T-cell (primary cell): ENCODE measurements around the gene CD59. TPM values are rescaled to one million over a fixed set of nuclear protein-coding genes. Genes with fewer than 3 reads are reported as not detected.

Experiments
- ATAC-seq, 4 experiments: fragments of 200-7000 bp in 3 of 4; fragments of 150-1000 bp in 1 of 4; cut with Tn5 transposase; replicated peaks in 1 of 4; 1 replicate in 3 of 4; 2 replicates in 1 of 4; pipeline ENCODE4 v1.10.0; 2021; ENCODE audit warnings: moderate library complexity in 3 of 4, mild to moderate bottlenecking in 2 of 4, moderate number of reproducible peaks in 1 of 4
- CTCF ChIA-PET, 2 donors: fragments of 300-600 bp; sonication (Branson Sonifier 250); formaldehyde crosslinking; loops; one replicate each; lab custom pipeline; 2022; ENCODE audit warnings: antibody characterized with exemption in 2 of 2; lab: Charles Lee
- POLR2A ChIA-PET, 2 donors: fragments of 300-600 bp; sonication (Branson Sonifier 250); formaldehyde crosslinking; loops; one replicate each; lab custom pipeline; 2022; ENCODE audit warnings: antibody characterized with exemption in 2 of 2; lab: Charles Lee
- DNase-seq, 35 experiments: peaks; one replicate each; pipeline versions ENCODE4 v3.0.0 to v3.0.0-alpha.2; 2013 to 2023
- H3K27ac ChIP-seq: one replicate; pipeline ENCODE4 v1.5.1; 2013; ENCODE audit warnings: low read length
- H3K27me3 ChIP-seq, 2 experiments: replicated peaks in 1 of 2; 1 replicate in 1 of 2; 2 replicates in 1 of 2; pipeline versions ENCODE4 v1.6.1 to v1.7.0; 2013; ENCODE audit warnings: low read length in 1 of 2, mixed read lengths in 1 of 2; ENCODE audit not compliant: control insufficient read depth in 2 of 2, insufficient read depth in 2 of 2; ENCODE audit errors: extremely low read depth in 1 of 2
- H3K36me3 ChIP-seq, 2 donors: 1 replicate in 1 of 2; 2 replicates in 1 of 2; pipeline versions ENCODE4 v1.6.1 to v1.7.0; 2013; ENCODE audit warnings: low read length in 1 of 2; ENCODE audit not compliant: control insufficient read depth in 2 of 2, insufficient read depth in 1 of 2; ENCODE audit errors: extremely low read depth in 1 of 2
- H3K4me1 ChIP-seq, 2 experiments: 1 replicate in 1 of 2; 2 replicates in 1 of 2; pipeline versions ENCODE4 v1.6.1 to v1.7.0; 2013; ENCODE audit warnings: low read length in 2 of 2, mixed read lengths in 1 of 2; ENCODE audit not compliant: insufficient read depth in 2 of 2, control insufficient read depth in 1 of 2; ENCODE audit errors: extremely low read depth in 1 of 2
- H3K4me3 ChIP-seq, 2 donors: 1 replicate in 1 of 2; 2 replicates in 1 of 2; pipeline versions ENCODE4 v1.5.1 to v1.7.0; 2013; ENCODE audit warnings: mild to moderate bottlenecking in 2 of 2, low read length in 1 of 2, moderate library complexity in 1 of 2; ENCODE audit not compliant: control insufficient read depth in 1 of 2; ENCODE audit errors: extremely low read depth in 1 of 2
- H3K9me3 ChIP-seq: 2 replicates; pipeline ENCODE4 v1.7.0; 2013
- H3K27ac Mint-ChIP-seq, 2 donors: one replicate each; pipeline ENCODE4 v1.8.0; 2020 to 2021; ENCODE audit warnings: mild to moderate bottlenecking in 2 of 2, mixed read lengths in 2 of 2
- H3K27me3 Mint-ChIP-seq, 2 donors: one replicate each; pipeline ENCODE4 v1.8.0; 2021 to 2022; ENCODE audit warnings: mixed read lengths in 2 of 2
- H3K36me3 Mint-ChIP-seq: one replicate; pipeline ENCODE4 v1.8.0; 2021; ENCODE audit warnings: mixed read lengths
- H3K4me1 Mint-ChIP-seq, 3 donors: one replicate each; pipeline ENCODE4 v1.8.0; 2020 to 2022; ENCODE audit warnings: mixed read lengths in 3 of 3, mild to moderate bottlenecking in 1 of 3
- H3K4me3 Mint-ChIP-seq, 3 donors: one replicate each; pipeline ENCODE4 v1.8.0; 2020 to 2022; ENCODE audit warnings: mild to moderate bottlenecking in 3 of 3, mixed read lengths in 3 of 3, moderate library complexity in 3 of 3
- H3K9me3 Mint-ChIP-seq, 3 donors: one replicate each; pipeline ENCODE4 v1.8.0; 2020 to 2022; ENCODE audit warnings: mixed read lengths in 3 of 3
- whole genome bisulfite sequencing: methylation state at CpG from one replicate; pipeline ENCODE4 v1.1.5; 2013; ENCODE audit warnings: missing lambda C conversion rate; ENCODE audit not compliant: insufficient coverage; 5-methylcytosine and 5-hydroxymethylcytosine counted together
- total RNA-seq, 35 experiments: library from RNA in 6 of 35; stranded (reverse) in 6 of 35; fragments of 120-200 nt in 1 of 35; gene quantifications; one replicate each; pipeline versions ENCODE4 v1.2.1 to v1.2.4 and lab custom pipeline; 2013 to 2026

Gene CD59
- total RNA-seq, 5 donors from 2014 or later (not counting 1 experiment from before 2014, with no cell fraction given), result 34.3 to 85.8 (median 71.9) TPM

DNA sequence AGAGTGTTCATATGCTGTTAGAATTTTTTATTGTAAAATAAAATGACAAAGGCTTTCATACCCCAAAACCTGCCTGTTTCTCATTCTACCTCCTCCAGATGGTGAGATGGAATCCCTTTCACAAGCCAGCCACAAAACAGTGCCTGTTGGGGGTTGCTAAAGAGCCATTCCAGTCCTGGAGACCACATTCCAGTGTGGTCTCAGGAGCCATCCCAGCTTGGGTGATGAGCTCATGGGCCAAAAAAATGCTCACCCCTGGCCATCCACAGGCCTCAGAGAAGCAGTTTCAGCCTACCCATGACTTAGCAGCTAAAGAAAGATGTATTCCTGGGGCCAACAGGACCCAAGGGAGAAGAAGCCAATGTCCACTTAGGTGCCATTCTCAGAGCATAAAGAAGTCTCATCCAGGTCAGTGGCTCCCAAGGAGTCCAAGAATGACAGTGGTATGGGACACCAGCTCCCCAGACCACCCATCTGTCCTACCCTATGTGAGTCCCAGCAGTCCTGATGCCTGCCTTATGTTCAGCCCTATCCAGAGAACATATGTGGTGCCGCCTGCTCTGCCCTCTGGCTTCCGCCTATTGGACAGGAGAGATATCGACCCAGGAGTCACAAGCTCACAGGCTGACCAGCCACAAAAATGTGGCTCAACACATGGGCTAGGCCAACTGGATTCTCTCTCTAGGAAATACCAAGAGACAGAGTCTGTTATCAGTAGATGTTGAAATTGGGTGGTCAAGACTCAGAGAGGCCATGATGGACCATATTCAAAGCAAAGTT, 62.0 kb downstream of the CD59 start:
- POLR2A ChIA-PET, result no interaction called here

GRCh38 chr11:33672273-33672672, 64.0 kb downstream of the CD59 start:
- ATAC-seq (no peak), DNase-seq (no peak)
- Histone ChIP-seq H3K4me3 (no peak overlapping the region), H3K4me1 (no peaks in the 10 kb centered on the region), H3K27me3 (peaks cover 0 to 15% of the 10 kb centered on the region in 2 experiments), H3K36me3 (no peaks in the 10 kb centered on the region), H3K27ac (no peak overlapping the region), H3K9me3 (no peaks in the 10 kb centered on the region)
- Mint-ChIP-seq H3K36me3 (no peaks in the 10 kb centered on the region), H3K4me3 (no peak overlapping the region), H3K4me1 (no peaks in the 10 kb centered on the region), H3K9me3 (peaks cover 2 to 3% (median 2%) of the 10 kb centered on the region in 3 donors), H3K27ac (no peak overlapping the region), H3K27me3 (peaks cover 13 to 19% of the 10 kb centered on the region in 2 donors)
- WGBS, result 68% methylated on average over 4 of the region's 4 CpGs
- POLR2A ChIA-PET, result no interaction called here
- CTCF ChIA-PET, result no interaction called here

More for the DNA sequence above, 62.0 kb downstream of the CD59 start:
- ATAC-seq, result no peak
- no peak for DNase-seq
- Histone ChIP-seq H3K4me1 (no peaks in the 10 kb centered on the region), H3K27me3 (peaks cover 0 to 10% of the 10 kb centered on the region in 2 experiments), H3K4me3 (no peak overlapping the region), H3K36me3 (no peaks in the 10 kb centered on the region), H3K27ac (no peak overlapping the region), H3K9me3 (no peaks in the 10 kb centered on the region)
- WGBS, result 81% methylated on average over 3 of the region's 3 CpGs
- Mint-ChIP-seq H3K36me3 (no peaks in the 10 kb centered on the region), H3K4me3 (no peak overlapping the region), H3K27me3 (peaks cover 22 to 26% of the 10 kb centered on the region in 2 donors), H3K9me3 (peaks cover 8 to 9% (median 9%) of the 10 kb centered on the region in 3 donors), H3K27ac (no peak overlapping the region), H3K4me1 (no peaks in the 10 kb centered on the region)
- CTCF ChIA-PET, result no interaction called here

GRCh38 chr11:33670250-33671011, 65.8 kb downstream of the CD59 start:
- Histone ChIP-seq H3K4me3 (no peak overlapping the region), H3K4me1 (no peaks in the 10 kb centered on the region), H3K27ac (no peak overlapping the region), H3K9me3 (no peaks in the 10 kb centered on the region), H3K36me3 (no peaks in the 10 kb centered on the region), H3K27me3 (peaks cover 0 to 23% of the 10 kb centered on the region in 2 experiments)
- CTCF ChIA-PET, result no interaction called here
- 79% methylated on average over 4 of the region's 5 CpGs for WGBS
- ATAC-seq (no peak), DNase-seq (no peak)
- Mint-ChIP-seq H3K4me1 (no peaks in the 10 kb centered on the region), H3K27ac (no peak overlapping the region), H3K36me3 (no peaks in the 10 kb centered on the region), H3K9me3 (no peaks in the 10 kb centered on the region), H3K27me3 (peaks cover 14 to 19% of the 10 kb centered on the region in 2 donors), H3K4me3 (no peak overlapping the region)
- POLR2A ChIA-PET, result no interaction called here

DNA sequence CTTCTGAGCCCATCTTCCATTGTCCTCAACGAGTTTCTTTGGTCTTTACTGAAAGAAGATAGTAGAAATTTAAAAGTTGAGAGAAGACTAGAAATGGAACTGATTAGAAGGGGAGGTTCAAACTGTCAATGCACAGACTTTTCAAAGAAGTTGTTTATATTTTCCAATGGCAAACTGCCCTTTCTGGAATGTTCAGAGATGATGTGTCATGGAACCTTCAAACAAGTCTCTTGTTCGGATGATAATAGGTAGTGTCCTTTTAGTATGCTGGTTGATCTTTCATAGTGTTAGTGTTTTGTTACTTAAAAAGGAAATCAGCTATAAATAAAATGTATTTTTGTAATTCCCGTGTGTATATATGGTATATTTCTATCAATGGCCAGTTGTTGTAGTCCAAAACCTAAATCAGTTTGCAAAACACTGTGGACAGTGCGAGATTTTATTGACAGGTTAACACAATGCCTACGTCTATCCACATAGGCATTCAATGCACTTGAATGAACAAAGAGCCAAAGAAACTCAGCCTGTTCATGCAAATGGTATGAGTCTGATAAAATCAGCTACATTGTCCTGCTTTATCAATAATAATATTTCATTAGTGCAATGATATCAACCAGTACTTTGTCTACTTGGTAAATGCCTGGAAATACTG, 66.5 kb downstream of the CD59 start:
- Mint-ChIP-seq H3K27ac (no peak overlapping the region), H3K27me3 (peaks cover 12 to 19% of the 10 kb centered on the region in 2 donors), H3K4me1 (no peaks in the 10 kb centered on the region), H3K9me3 (no peaks in the 10 kb centered on the region), H3K36me3 (no peaks in the 10 kb centered on the region), H3K4me3 (no peak overlapping the region)
- no peak for ATAC-seq
- WGBS, result no CpG with 5 or more reads among the region's 5 CpGs
- H3K27me3 ChIP-seq, result peaks cover 0 to 26% of the 10 kb centered on the region in 2 experiments
- ChIA-PET CTCF (interaction anchor here (0.5 to 0.6 kb wide), 2 partner anchors 874 to 910 kb away, joined by 3 to 4 read pairs; no protein-coding TSS in a partner anchor), POLR2A (no interaction called here)
- DNase-seq, result no peak
- H3K27ac ChIP-seq, result no peak overlapping the region
- H3K4me3 ChIP-seq, result no peak overlapping the region
- H3K9me3 ChIP-seq, result no peaks in the 10 kb centered on the region
- no peaks in the 10 kb centered on the region for H3K4me1 ChIP-seq
- no peaks in the 10 kb centered on the region for H3K36me3 ChIP-seq

DNA sequence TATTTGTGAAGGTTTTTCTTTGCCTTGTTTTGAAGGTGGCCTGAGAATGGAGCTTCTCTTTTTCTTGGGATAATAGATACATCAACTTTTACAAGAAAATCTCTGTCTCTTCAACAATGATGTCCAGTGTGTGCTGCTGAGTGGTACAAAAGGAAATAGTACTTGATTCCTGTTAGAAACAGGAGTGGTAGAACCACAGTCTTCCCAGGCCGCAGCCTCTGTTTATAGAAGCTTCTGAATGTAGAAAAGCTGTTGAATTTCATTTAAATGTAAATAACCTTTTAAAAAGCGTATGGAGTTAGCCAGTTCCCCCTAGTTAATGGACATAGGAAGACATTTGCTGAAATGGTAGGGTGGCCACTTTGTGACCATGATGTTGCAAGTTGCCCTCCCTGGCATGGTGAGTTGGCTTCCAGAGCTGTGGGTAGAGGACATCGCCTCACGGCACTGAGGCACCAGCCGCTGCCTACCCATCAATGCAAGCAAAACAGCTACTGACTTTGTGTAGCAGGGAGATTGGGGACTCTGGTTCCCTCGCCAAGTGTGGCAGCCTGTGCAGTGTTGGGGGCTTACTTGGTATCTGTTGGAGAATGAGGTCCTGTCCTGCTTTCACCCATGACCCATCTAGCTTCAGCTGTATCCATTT, 67.1 kb downstream of the CD59 start:
- H3K36me3 ChIP-seq, result no peaks in the 10 kb centered on the region
- WGBS, result 89% methylated on average over 3 of the region's 6 CpGs
- no peak overlapping the region for H3K4me3 Mint-ChIP-seq
- no peaks in the 10 kb centered on the region for H3K9me3 Mint-ChIP-seq
- H3K27me3 ChIP-seq, result peaks cover 0 to 23% of the 10 kb centered on the region in 2 experiments
- no peaks in the 10 kb centered on the region for H3K36me3 Mint-ChIP-seq
- ChIA-PET CTCF (interaction anchor here (0.5 to 0.6 kb wide), 2 partner anchors 873 to 910 kb away, joined by 3 to 4 read pairs; no protein-coding TSS in a partner anchor), POLR2A (no interaction called here)
- no peak overlapping the region for H3K27ac ChIP-seq
- ATAC-seq, result no peak
- no peaks in the 10 kb centered on the region for H3K4me1 ChIP-seq
- H3K4me1 Mint-ChIP-seq, result no peaks in the 10 kb centered on the region
- DNase-seq, result no peak
- H3K9me3 ChIP-seq, result no peaks in the 10 kb centered on the region
- no peak overlapping the region for H3K4me3 ChIP-seq
- peaks cover 12 to 22% of the 10 kb centered on the region in 2 donors for H3K27me3 Mint-ChIP-seq
- H3K27ac Mint-ChIP-seq, result no peak overlapping the region

DNA sequence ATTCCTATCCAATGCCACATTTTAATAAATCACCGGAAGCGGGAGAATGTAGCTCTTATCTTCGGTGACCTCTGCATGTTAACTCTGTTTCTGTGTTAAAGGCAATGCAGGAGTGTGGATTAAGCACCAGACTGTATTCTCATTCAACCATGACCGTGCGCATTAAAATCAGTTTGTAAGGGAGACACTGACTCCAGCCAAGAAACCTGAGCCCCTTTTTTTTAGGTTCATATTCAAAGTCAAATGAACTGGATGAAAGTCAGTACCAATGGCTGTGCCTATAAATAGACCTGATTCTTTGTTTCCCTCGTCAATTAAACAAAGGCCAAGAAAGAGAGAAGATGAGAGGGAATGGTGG, 67.8 kb downstream of the CD59 start:
- Mint-ChIP-seq H3K4me1 (no peaks in the 10 kb centered on the region), H3K27ac (no peak overlapping the region), H3K4me3 (no peak overlapping the region), H3K36me3 (no peaks in the 10 kb centered on the region), H3K27me3 (peaks cover 11 to 18% of the 10 kb centered on the region in 2 donors), H3K9me3 (no peaks in the 10 kb centered on the region)
- DNase-seq (no peak), ATAC-seq (no peak)
- no peaks in the 10 kb centered on the region for H3K9me3 ChIP-seq
- H3K27ac ChIP-seq, result no peak overlapping the region
- WGBS, result no CpG with 5 or more reads among the region's 6 CpGs
- ChIA-PET CTCF (no interaction called here), POLR2A (no interaction called here)
- H3K4me3 ChIP-seq, result no peak overlapping the region
- H3K27me3 ChIP-seq, result peaks cover 0 to 22% of the 10 kb centered on the region in 2 experiments
- no peaks in the 10 kb centered on the region for H3K36me3 ChIP-seq
- H3K4me1 ChIP-seq, result no peaks in the 10 kb centered on the region
